Vagina (tissue), 2 donors: ENCODE measurements around the gene RPH3AL.

Source experiments
- POLR2A ChIP-seq, 2 donors: fragments of 450-650 bp; IDR thresholded peaks; one replicate each; pipeline ENCODE4 v1.6.1; 2017; ENCODE audit warnings: antibody characterized with exemption in 2 of 2, mild to moderate bottlenecking in 2 of 2, moderate library complexity in 2 of 2
- POLR2AphosphoS5 ChIP-seq, 2 donors: sonication (generic); formaldehyde crosslinking; IDR thresholded peaks; one replicate each; pipeline ENCODE4 v1.9.0; 2017; ENCODE audit warnings: antibody characterized with exemption in 2 of 2, mild to moderate bottlenecking in 2 of 2, low read depth in 1 of 2; ENCODE audit not compliant: insufficient read depth in 1 of 2
- TF ChIP-seq, protein P1 (sequence below), 3 experiments: fragments of 450-650 bp in 2 of 3; fragments of 200-600 bp in 1 of 3; sonication (generic) in 1 of 3; IDR thresholded peaks; one replicate each; pipeline ENCODE4 v1.5.1; 2017 to 2019; ENCODE audit warnings: antibody characterized with exemption in 3 of 3, mild to moderate bottlenecking in 2 of 3, moderate library complexity in 2 of 3

DNA sequence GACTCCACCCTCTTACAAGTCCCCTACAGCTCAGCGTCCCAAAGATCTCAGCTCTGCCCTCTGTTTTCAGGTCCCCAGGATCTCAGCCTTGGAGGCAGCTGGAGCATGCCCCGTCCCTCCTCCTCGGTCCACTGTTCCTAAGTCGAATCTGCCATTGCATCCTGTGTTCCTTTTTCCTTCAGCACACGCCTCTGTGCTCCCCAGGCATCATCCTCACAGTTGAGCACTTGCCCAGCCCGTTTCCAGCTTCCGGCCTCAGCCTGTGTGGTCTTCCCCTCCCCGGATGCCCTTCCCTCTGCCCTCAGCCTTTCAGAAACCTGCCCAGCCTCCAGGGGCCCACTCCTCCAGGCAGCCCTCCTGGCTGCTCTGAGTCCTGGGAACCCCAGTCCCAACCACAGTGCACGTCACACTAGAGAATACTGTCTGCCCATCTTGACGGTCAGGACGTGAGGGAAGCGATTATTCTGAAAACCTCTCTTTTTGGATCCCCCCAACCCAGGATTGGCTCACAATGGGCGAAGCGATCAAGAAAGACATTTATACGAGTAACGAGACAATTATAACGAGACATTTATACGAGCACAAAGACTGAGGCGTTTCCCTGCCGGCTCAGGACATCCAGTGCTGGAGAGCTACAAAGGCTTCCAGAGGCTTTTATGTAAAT lies 41.4 kb downstream of the RPH3AL start:
- TF ChIP-seq, protein P1, sequence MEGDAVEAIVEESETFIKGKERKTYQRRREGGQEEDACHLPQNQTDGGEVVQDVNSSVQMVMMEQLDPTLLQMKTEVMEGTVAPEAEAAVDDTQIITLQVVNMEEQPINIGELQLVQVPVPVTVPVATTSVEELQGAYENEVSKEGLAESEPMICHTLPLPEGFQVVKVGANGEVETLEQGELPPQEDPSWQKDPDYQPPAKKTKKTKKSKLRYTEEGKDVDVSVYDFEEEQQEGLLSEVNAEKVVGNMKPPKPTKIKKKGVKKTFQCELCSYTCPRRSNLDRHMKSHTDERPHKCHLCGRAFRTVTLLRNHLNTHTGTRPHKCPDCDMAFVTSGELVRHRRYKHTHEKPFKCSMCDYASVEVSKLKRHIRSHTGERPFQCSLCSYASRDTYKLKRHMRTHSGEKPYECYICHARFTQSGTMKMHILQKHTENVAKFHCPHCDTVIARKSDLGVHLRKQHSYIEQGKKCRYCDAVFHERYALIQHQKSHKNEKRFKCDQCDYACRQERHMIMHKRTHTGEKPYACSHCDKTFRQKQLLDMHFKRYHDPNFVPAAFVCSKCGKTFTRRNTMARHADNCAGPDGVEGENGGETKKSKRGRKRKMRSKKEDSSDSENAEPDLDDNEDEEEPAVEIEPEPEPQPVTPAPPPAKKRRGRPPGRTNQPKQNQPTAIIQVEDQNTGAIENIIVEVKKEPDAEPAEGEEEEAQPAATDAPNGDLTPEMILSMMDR (IDR thresholded peaks at IDR 0.05), result no peak
- no peak for TF ChIP-seq POLR2A (IDR thresholded peaks at IDR 0.05)
- no peak for TF ChIP-seq POLR2AphosphoS5 (IDR thresholded peaks at IDR 0.05; ENCODE audit: insufficient read depth in 1 of 2, low read depth in 1 of 2)
